Gastroesophageal sphincter (tissue), 4 donors: Measurements from ENCODE around the gene UROC1. TPM values are rescaled to one million over a fixed set of nuclear protein-coding genes. Genes with fewer than 3 reads are reported as not detected.

Experiments used
- ATAC-seq: fragments of 150-250 bp; one replicate; pipeline ENCODE4 v1.9.1; 2016; ENCODE audit warnings: mild to moderate bottlenecking, moderate library complexity
- H3K27ac ChIP-seq, 4 donors: fragments of 200-600 bp; sonication (generic) in 3 of 4; 1 replicate in 3 of 4; 2 replicates in 1 of 4; pipeline ENCODE4 v1.5.1; 2016 to 2019
- H3K27me3 ChIP-seq: fragments of 200-600 bp; sonication (generic); one replicate; pipeline ENCODE4 v1.5.1; 2019
- H3K36me3 ChIP-seq, 2 donors: fragments of 200-600 bp; sonication (generic); one replicate each; pipeline ENCODE4 v1.5.1; 2019; ENCODE audit warnings: control low read depth in 1 of 2
- H3K4me1 ChIP-seq, 3 donors: fragments of 200-600 bp; sonication (generic); 1 replicate in 2 of 3; 2 replicates in 1 of 3; pipeline ENCODE4 v1.5.1; 2016 to 2019; ENCODE audit warnings: control low read depth in 2 of 3
- H3K4me3 ChIP-seq, 2 donors: fragments of 200-600 bp; sonication (generic); one replicate each; pipeline ENCODE4 v1.5.1; 2019; ENCODE audit warnings: mild to moderate bottlenecking in 1 of 2, moderate library complexity in 1 of 2
- H3K9me3 ChIP-seq, 3 donors: fragments of 200-600 bp; sonication (generic); one replicate each; pipeline ENCODE4 v1.5.1; 2017 to 2019; ENCODE audit warnings: control low read depth in 2 of 3
- CTCF ChIP-seq, 4 experiments: fragments of 200-600 bp in 2 of 4; fragments of 450-650 bp in 2 of 4; sonication (generic) in 1 of 4; IDR thresholded peaks; one replicate each; pipeline ENCODE4 v1.5.1; 2017 to 2019; ENCODE audit warnings: antibody characterized with exemption in 4 of 4, mild to moderate bottlenecking in 2 of 4, moderate library complexity in 2 of 4
- EP300 ChIP-seq: sonication (generic); formaldehyde crosslinking; IDR thresholded peaks from one replicate; pipeline ENCODE4 v1.6.1; 2017; ENCODE audit warnings: antibody characterized with exemption, mild to moderate bottlenecking
- POLR2A ChIP-seq, 2 donors: fragments of 450-650 bp; IDR thresholded peaks; one replicate each; pipeline ENCODE4 v1.6.1; 2017; ENCODE audit warnings: antibody characterized with exemption in 2 of 2, mild to moderate bottlenecking in 2 of 2, moderate library complexity in 1 of 2
- POLR2AphosphoS5 ChIP-seq: sonication (generic); formaldehyde crosslinking; IDR thresholded peaks from one replicate; pipeline ENCODE4 v1.6.1; 2017; ENCODE audit warnings: antibody characterized with exemption
- WGBS, 2 donors: methylation state at CpG; one replicate each; pipeline ENCODE4 v1.1.5; 2018; ENCODE audit warnings: low coverage in 1 of 2; 5-methylcytosine and 5-hydroxymethylcytosine counted together
- total RNA-seq, 4 donors: library from RNA; depleted of rRNA; stranded (reverse); fragments of >200 nt; gene quantifications; one replicate each; pipeline ENCODE4 v1.1.0, GENCODE V29; 2016

The UROC1 gene
- total RNA-seq, 4 donors from 2014 or later, result not detected

GRCh38 chr3:126442094-126442855 lies 75.3 kb downstream of the UROC1 start:
- WGBS, 2 donors, result 66 to 85% methylated on average over 7 to 13 of the region's 13 CpGs
- Histone ChIP-seq H3K9me3 (no peaks in the 10 kb centered on the region), H3K36me3 (peaks cover 0 to 65% of the 10 kb centered on the region in 2 donors), H3K27me3 (no peaks in the 10 kb centered on the region), H3K27ac (no peak overlapping the region), H3K4me3 (no peak overlapping the region), H3K4me1 (peaks cover 0 to 5% (median 0%) of the 10 kb centered on the region in 3 donors)
- ATAC-seq, result no peak
- TF ChIP-seq CTCF (IDR thresholded peaks at IDR 0.05), result no peak
- no peak for TF ChIP-seq POLR2AphosphoS5
- no peak for TF ChIP-seq EP300
- TF ChIP-seq POLR2A (IDR thresholded peaks at IDR 0.05), result no peak

- ATAC-seq, result no peak
- no peak for TF ChIP-seq CTCF (IDR thresholded peaks at IDR 0.05)
- no peak for TF ChIP-seq POLR2A (IDR thresholded peaks at IDR 0.05)
- TF ChIP-seq EP300, result no peak
- TF ChIP-seq POLR2AphosphoS5, result no peak
These were observed 76.2 kb downstream of the UROC1 start for GRCh38 chr3:126441256-126441880.

GRCh38 chr3:126440709-126440995 lies 76.9 kb downstream of the UROC1 start:
- H3K27me3 ChIP-seq, result no peaks in the 10 kb centered on the region
- H3K4me3 ChIP-seq, result no peak overlapping the region
- ATAC-seq, result no peak
- TF ChIP-seq CTCF (IDR thresholded peaks at IDR 0.05) (no peak), POLR2A (IDR thresholded peaks at IDR 0.05) (no peak), POLR2AphosphoS5 (no peak), EP300 (no peak)
- WGBS, 2 donors, result 94 to 100% methylated on average over 4 to 9 of the region's 9 CpGs
- no peak overlapping the region for H3K27ac ChIP-seq
- H3K4me1 ChIP-seq, result no peaks in the 10 kb centered on the region
- H3K36me3 ChIP-seq, result peaks cover 0 to 81% of the 10 kb centered on the region in 2 donors
- no peaks in the 10 kb centered on the region for H3K9me3 ChIP-seq

More at GRCh38 chr3:126441256-126441880, 76.2 kb downstream of the UROC1 start:
- Histone ChIP-seq H3K4me3 (no peak overlapping the region), H3K9me3 (no peaks in the 10 kb centered on the region), H3K27me3 (no peaks in the 10 kb centered on the region), H3K4me1 (no peaks in the 10 kb centered on the region), H3K36me3 (peaks cover 0 to 74% of the 10 kb centered on the region in 2 donors), H3K27ac (no peak overlapping the region)
- 94% methylated on average over 7 of the region's 20 CpGs; no CpG with 5 or more reads in 1 of the 2 donors for WGBS, 2 donors

GRCh38 chr3:126439968-126440708 lies 77.4 kb downstream of the UROC1 start:
- no peak for ATAC-seq
- no peak overlapping the region for H3K27ac ChIP-seq
- H3K27me3 ChIP-seq, result no peaks in the 10 kb centered on the region
- H3K4me1 ChIP-seq, result no peaks in the 10 kb centered on the region
- H3K9me3 ChIP-seq, result no peaks in the 10 kb centered on the region
- TF ChIP-seq POLR2AphosphoS5, result no peak
- no peak for TF ChIP-seq POLR2A (IDR thresholded peaks at IDR 0.05)
- no peak for TF ChIP-seq EP300
- TF ChIP-seq CTCF (IDR thresholded peaks at IDR 0.05), result no peak
- no peak overlapping the region for H3K4me3 ChIP-seq
- H3K36me3 ChIP-seq, result peaks cover 0 to 82% of the 10 kb centered on the region in 2 donors
- 78 to 92% methylated on average over 3 to 4 of the region's 12 CpGs for WGBS, 2 donors
